Upper lobe of left lung (tissue), 4 donors: ENCODE data around the gene RNF2.

ENCODE experiments used
- CTCF ChIP-seq, 6 experiments: fragments of 450-650 bp in 4 of 6; fragments of 200-600 bp in 2 of 6; sonication (generic) in 2 of 6; IDR thresholded peaks; one replicate each; pipeline ENCODE4 v1.5.1; 2016 to 2019; ENCODE audit warnings: antibody characterized with exemption in 6 of 6
- EP300 ChIP-seq, 4 donors: sonication (generic); formaldehyde crosslinking; IDR thresholded peaks; one replicate each; pipeline ENCODE4 v1.5.1; 2017; ENCODE audit warnings: antibody characterized with exemption in 4 of 4, control low read depth in 2 of 4
- POLR2A ChIP-seq, 4 donors: fragments of 450-650 bp; IDR thresholded peaks; one replicate each; pipeline ENCODE4 v1.5.1; 2016 to 2017; ENCODE audit warnings: antibody characterized with exemption in 4 of 4, mild to moderate bottlenecking in 2 of 4
- POLR2AphosphoS5 ChIP-seq, 2 donors: sonication (generic); formaldehyde crosslinking; IDR thresholded peaks; one replicate each; pipeline ENCODE4 v1.5.1; 2017; ENCODE audit warnings: antibody characterized with exemption in 2 of 2

- TF ChIP-seq CTCF (IDR thresholded peaks at IDR 0.05) (peak in 1 of 6 experiments; percentile 26), POLR2A (IDR thresholded peaks at IDR 0.05) (peak in 3 of 4 donors; percentile 16 to 60 (median 40)), POLR2AphosphoS5 (IDR thresholded peaks at IDR 0.05) (peak in 1 of 2 donors; percentile 38), EP300 (IDR thresholded peaks at IDR 0.05) (no peak)
Measured at GRCh38 chr1:185044981-185045813, at the start of gene RNF2.
